Measurements from ENCODE around the gene GAREM2.

The GAREM2 gene

DNA sequence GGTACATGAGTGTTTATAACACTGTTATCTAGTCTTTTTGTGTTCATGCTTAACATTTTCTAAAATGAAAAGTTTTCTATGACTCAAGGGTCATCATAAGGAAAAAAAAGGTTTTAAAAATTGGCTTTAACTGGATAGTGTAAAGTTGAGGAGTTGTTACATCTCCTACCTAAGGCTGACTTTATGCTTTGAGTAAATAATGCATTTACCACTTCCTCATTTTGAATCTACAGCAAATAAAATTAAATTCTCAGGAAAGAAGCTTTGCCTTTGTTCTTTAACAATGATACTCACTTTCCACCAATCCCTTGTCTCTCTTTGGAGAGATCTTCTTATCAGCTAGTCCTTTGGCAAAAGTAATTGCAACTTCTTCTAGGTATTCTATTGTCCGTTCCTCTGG, 41.9 kb downstream of the GAREM2 start:
- Mint-ChIP-seq H3K27me3 (no peaks in the 10 kb centered on the region), H3K4me3 (no peak overlapping the region), H3K4me1 (peaks cover 0 to 10% of the 10 kb centered on the region in 2 donors), H3K36me3 (peaks cover 50 to 73% of the 10 kb centered on the region in 2 donors), H3K27ac (no peak overlapping the region), H3K9me3 (peaks cover 0 to 3% of the 10 kb centered on the region in 2 donors)
- DNase-seq (no peak), ATAC-seq (replicated peaks) (no peak)

DNA sequence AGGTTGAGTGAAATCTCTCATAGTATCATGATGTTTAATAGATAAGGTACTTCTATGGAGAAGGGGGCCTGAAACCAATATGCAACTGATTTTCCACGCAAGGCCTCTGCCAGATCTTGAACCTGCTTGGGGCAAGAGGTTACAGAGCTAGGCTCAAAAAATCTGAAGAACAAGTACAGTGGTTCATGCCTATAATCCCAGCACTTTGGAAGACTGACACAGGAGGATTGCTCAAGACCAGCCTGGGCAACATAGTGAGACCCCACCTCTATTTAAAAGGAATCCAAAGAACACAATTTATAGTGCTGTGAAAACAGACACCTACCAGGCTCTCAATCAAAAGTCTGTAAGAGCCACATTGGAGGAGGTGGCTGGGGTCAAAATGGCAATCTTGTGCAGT, 42.9 kb downstream of the GAREM2 start:
- Mint-ChIP-seq H3K36me3 (peaks cover 49 to 75% of the 10 kb centered on the region in 2 donors), H3K27me3 (no peaks in the 10 kb centered on the region), H3K27ac (peak overlapping the region; percentile 3), H3K4me3 (no peak overlapping the region), H3K4me1 (peaks cover 0 to 10% of the 10 kb centered on the region in 2 donors), H3K9me3 (peaks cover 0 to 3% of the 10 kb centered on the region in 2 donors)
- ATAC-seq (replicated peaks) (no peak), DNase-seq (no peak)

- Mint-ChIP-seq H3K27me3 (no peaks in the 10 kb centered on the region), H3K36me3 (peaks cover 45 to 75% of the 10 kb centered on the region in 2 donors), H3K9me3 (peaks cover 0 to 3% of the 10 kb centered on the region in 2 donors), H3K27ac (no peak overlapping the region), H3K4me1 (peaks cover 0 to 10% of the 10 kb centered on the region in 2 donors), H3K4me3 (no peak overlapping the region)
- DNase-seq (no peak), ATAC-seq (replicated peaks) (no peak)
Measured at GRCh38 chr2:26216587-26216986, 43.7 kb downstream of the GAREM2 start.

DNA sequence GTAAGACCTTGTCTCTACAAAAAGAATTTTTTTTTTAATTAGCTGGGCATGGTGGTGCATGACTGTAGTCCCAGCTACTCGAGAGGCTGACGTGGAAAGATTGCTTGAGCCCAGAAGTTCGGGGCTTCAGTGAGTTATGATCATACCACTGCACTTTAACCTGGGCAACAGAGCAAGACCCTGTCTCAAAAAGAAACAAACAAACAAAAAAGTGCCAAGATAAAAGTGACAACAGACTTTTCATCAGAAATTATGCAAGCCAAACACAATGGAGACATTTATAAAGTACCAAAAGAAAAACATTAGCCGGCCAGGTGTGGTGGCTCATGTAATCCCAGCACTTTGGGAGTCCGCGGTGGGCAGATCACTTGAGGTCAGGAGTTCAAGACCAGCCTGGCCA, 44.8 kb downstream of the GAREM2 start:
- Mint-ChIP-seq H3K4me1 (peaks cover 0 to 10% of the 10 kb centered on the region in 2 donors), H3K9me3 (peaks cover 0 to 3% of the 10 kb centered on the region in 2 donors), H3K4me3 (no peak overlapping the region), H3K27ac (no peak overlapping the region), H3K36me3 (peaks cover 40 to 71% of the 10 kb centered on the region in 2 donors), H3K27me3 (no peaks in the 10 kb centered on the region)
- ATAC-seq (replicated peaks), result no peak
- no peak for DNase-seq

DNA sequence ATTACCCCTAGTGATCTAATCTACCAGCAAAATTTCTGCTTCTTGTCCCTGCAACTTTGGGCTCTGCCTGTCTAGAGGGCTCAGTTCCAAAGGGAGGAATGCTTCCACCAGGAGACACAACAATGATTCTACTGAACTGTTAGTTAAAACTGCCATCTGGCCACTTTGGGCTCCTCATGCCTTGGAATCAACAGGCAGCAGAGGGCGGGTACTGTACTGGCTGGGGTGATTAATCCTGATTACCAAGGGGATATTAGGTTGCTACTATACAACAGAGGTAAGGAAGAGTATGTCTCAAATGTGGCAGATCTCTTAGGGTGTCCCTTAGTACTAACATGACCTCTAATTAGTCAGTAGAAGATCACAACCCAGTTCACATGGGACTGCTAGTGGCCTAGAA, 50.1 kb downstream of the GAREM2 start:
- Mint-ChIP-seq H3K27ac (no peak overlapping the region), H3K36me3 (peaks cover 42 to 60% of the 10 kb centered on the region in 2 donors), H3K4me3 (no peak overlapping the region), H3K4me1 (no peaks in the 10 kb centered on the region), H3K27me3 (no peaks in the 10 kb centered on the region), H3K9me3 (peaks cover 0 to under 1% of the 10 kb centered on the region in 2 donors)
- DNase-seq (no peak), ATAC-seq (replicated peaks) (no peak)

- H3K36me3 Mint-ChIP-seq, result peaks cover 41 to 62% of the 10 kb centered on the region in 2 donors
- no peak for ATAC-seq (replicated peaks)
Measured at GRCh38 chr2:26224095-26224494, 51.2 kb downstream of the GAREM2 start.

DNA sequence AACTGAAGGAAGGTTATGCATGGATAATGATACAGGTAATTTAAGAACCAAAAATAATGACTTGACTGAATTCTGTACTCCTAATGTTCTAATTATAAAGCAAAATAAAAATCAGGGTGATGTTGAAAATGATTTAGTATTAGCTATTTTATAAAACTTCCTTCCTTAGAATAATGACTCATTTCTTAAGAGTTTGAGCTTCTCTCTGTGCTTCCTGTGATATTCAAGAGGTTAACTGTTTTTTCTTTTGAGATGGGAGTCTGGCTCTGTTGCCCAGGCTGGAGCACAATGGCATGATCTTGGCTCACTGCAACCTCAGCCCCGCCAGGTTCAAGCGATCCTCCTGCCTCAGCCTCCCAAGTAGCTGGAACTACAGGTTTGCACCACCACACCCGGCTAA, 56.7 kb downstream of the GAREM2 start:
- H3K27me3 Mint-ChIP-seq, result no peaks in the 10 kb centered on the region
- DNase-seq (no peak), ATAC-seq (replicated peaks) (peak in 1 of 2 donors; percentile 14)
- peaks cover 32 to 49% of the 10 kb centered on the region in 2 donors for H3K36me3 Mint-ChIP-seq
- H3K9me3 Mint-ChIP-seq, result no peaks in the 10 kb centered on the region
- H3K4me3 Mint-ChIP-seq, result no peak overlapping the region
- H3K4me1 Mint-ChIP-seq, result peaks cover 3 to 6% of the 10 kb centered on the region in 2 donors
- no peak overlapping the region for H3K27ac Mint-ChIP-seq

More at GRCh38 chr2:26224095-26224494, 51.2 kb downstream of the GAREM2 start:
- H3K9me3 Mint-ChIP-seq, result no peaks in the 10 kb centered on the region
- no peaks in the 10 kb centered on the region for H3K27me3 Mint-ChIP-seq
- H3K4me3 Mint-ChIP-seq, result no peak overlapping the region
- no peak for DNase-seq
- H3K4me1 Mint-ChIP-seq, result no peaks in the 10 kb centered on the region
- no peak overlapping the region for H3K27ac Mint-ChIP-seq

GRCh38 chr2:26230806-26231205, 57.9 kb downstream of the GAREM2 start:
- no peak overlapping the region for H3K27ac Mint-ChIP-seq
- no peak overlapping the region for H3K4me3 Mint-ChIP-seq
- H3K9me3 Mint-ChIP-seq, result no peaks in the 10 kb centered on the region
- H3K36me3 Mint-ChIP-seq, result peaks cover 33 to 50% of the 10 kb centered on the region in 2 donors
- DNase-seq, result no peak
- ATAC-seq (replicated peaks), result no peak
- H3K4me1 Mint-ChIP-seq, result peaks cover 3 to 6% of the 10 kb centered on the region in 2 donors
- no peaks in the 10 kb centered on the region for H3K27me3 Mint-ChIP-seq

GRCh38 chr2:26235089-26235488, 62.2 kb downstream of the GAREM2 start:
- Mint-ChIP-seq H3K4me3 (no peak overlapping the region), H3K27ac (no peak overlapping the region), H3K36me3 (peaks cover 16 to 33% of the 10 kb centered on the region in 2 donors), H3K27me3 (no peaks in the 10 kb centered on the region), H3K9me3 (no peaks in the 10 kb centered on the region), H3K4me1 (peaks cover 3 to 11% of the 10 kb centered on the region in 2 donors)
- no peak for ATAC-seq (replicated peaks)
- DNase-seq, result no peak

DNA sequence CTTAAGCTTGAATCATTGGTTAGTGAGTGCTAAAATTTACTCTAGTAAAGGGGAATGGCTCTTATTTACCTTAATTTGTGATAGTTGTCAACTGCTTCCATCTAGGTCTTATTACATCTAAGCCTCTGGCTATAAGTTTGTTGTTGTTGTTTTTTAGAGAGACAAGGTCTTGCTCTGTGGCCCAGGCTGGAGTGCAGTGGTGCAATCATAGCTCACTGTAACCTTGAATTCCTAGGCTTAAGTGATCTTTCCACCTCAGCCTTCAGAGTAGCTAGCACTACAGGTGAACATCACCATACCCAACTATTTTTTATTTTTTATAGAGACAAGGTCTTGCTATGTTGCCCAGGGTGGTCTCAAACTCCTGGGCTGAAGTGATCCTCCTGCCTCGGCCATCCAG, 65.0 kb downstream of the GAREM2 start:
- no peaks in the 10 kb centered on the region for H3K9me3 Mint-ChIP-seq
- ATAC-seq (replicated peaks) (no peak), DNase-seq (no peak)
- peaks cover 19 to 37% of the 10 kb centered on the region in 2 donors for H3K36me3 Mint-ChIP-seq
- no peak overlapping the region for H3K4me3 Mint-ChIP-seq
- H3K27me3 Mint-ChIP-seq, result no peaks in the 10 kb centered on the region
- H3K4me1 Mint-ChIP-seq, result peaks cover 16 to 36% of the 10 kb centered on the region in 2 donors
- no peak overlapping the region for H3K27ac Mint-ChIP-seq

DNA sequence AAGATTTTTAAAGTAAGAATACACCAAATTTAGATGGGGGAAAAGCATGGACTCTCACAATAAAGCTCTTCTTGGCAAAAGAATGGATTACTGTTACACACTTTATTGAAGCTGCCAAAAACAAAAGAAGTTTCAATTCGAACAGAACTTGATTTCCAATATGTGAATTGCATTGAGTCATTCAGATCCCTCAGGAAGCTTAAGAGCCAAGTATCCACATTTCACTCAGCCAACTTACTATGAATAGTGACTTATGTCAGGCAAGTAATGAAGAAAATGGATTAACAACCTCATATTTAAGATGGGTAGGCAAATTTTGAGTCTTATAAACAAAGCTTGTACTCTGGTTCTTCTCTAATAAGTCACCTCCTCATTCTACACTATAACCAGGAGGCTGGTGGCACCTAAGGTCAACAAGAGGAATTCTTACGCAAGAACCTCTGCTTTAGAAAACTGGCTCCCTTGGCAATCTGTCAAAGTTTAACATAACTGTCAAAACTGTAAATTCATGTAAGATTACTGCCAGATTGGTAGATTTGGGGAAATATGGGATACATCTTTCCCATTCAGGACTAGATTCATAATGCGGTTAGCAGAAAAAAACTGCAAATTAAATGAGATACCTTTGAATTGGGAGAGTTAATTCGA, 65.5 kb downstream of the GAREM2 start:
- H3K4me3 Mint-ChIP-seq, result no peak overlapping the region
- peaks cover 18 to 42% of the 10 kb centered on the region in 2 donors for H3K4me1 Mint-ChIP-seq
- no peak for DNase-seq
- H3K36me3 Mint-ChIP-seq, result peaks cover 18 to 37% of the 10 kb centered on the region in 2 donors
- no peaks in the 10 kb centered on the region for H3K27me3 Mint-ChIP-seq
- no peak for ATAC-seq (replicated peaks)
- no peak overlapping the region for H3K27ac Mint-ChIP-seq
- no peaks in the 10 kb centered on the region for H3K9me3 Mint-ChIP-seq

Measured in stimulated activated naive B cell treated with anti-CD40 and anti-IgM and Interleukin-4, amounts not matched to agents 10 μg/mL and 1 μg/mL and 100 μg/mL, for 72 hours (primary cell).